HepG2 (cell line): Measurements from ENCODE around the gene CHODL. TPM values are rescaled to one million over a fixed set of nuclear protein-coding genes. Genes with fewer than 3 reads are reported as not detected.

Source experiments
- ATAC-seq: fragments of 200-7000 bp; cut with Tn5 transposase; 3 replicates; pipeline ENCODE4 v1.9.1; 2020; ENCODE audit warnings: mild to moderate bottlenecking, moderate library complexity
- BruUV-seq: library from RNA; stranded (reverse); fragments of 400-500 nt; replicated peaks from 2 replicates; lab custom pipeline; 2021; lab: Mats Ljungman, UMichigan
- CTCF ChIA-PET: fragments of 300-600 bp; formaldehyde crosslinking; extraction: SDS; loops from one replicate; lab custom pipeline; 2021; ENCODE audit warnings: low total read pairs, inconsistent platforms, low intra/inter-chr PET ratio; lab: Yijun Ruan, JAX
- POLR2A ChIA-PET: fragments of 350-600 bp; sonication (Branson Sonifier 250); formaldehyde crosslinking; loops from one replicate; lab custom pipeline; 2020; ENCODE audit warnings: antibody characterized with exemption, inconsistent platforms; lab: Yijun Ruan, JAX
- DNase-seq: peaks from one replicate; pipeline ENCODE4 v3.0.0-alpha.2; 2015; ENCODE audit warnings: low spot score
- FAIRE-seq: peaks from 3 replicates; lab custom pipeline; 2011; peaks lifted over from hg19 to GRCh38; lab: Jason Lieb, UNC
- H2AFZ ChIP-seq: one replicate; pipeline ENCODE4 v1.6.1; 2011; ENCODE audit warnings: low read length, inconsistent platforms
- H3K27ac ChIP-seq: fragments of 300-600 bp; 3 replicates; pipeline ENCODE4 v1.8.0; 2011; ENCODE audit warnings: mixed run types, mild to moderate bottlenecking, mixed read lengths, low read length, inconsistent platforms; ENCODE audit not compliant: insufficient read depth; ENCODE audit errors: extremely low read length
- H3K27me3 ChIP-seq, 2 experiments: fragments of 200-600 bp in 1 of 2; 2 replicates in 1 of 2; 3 replicates in 1 of 2; pipeline versions ENCODE4 v1.6.0 to v1.8.0; 2011; ENCODE audit warnings: low read length in 2 of 2, mild to moderate bottlenecking in 2 of 2, moderate library complexity in 2 of 2, inconsistent platforms in 1 of 2; ENCODE audit not compliant: insufficient read depth in 2 of 2, control insufficient read depth in 1 of 2
- H3K36me3 ChIP-seq, 2 experiments: fragments of 200-600 bp in 1 of 2; replicated peaks in 1 of 2; 2 replicates in 1 of 2; 3 replicates in 1 of 2; pipeline versions ENCODE4 v1.5.1 to v1.8.0; 2011; ENCODE audit warnings: low read length in 2 of 2, inconsistent platforms in 1 of 2; ENCODE audit not compliant: insufficient read depth in 2 of 2, control insufficient read depth in 1 of 2
- H3K4me1 ChIP-seq: 2 replicates; pipeline ENCODE4 v1.5.1; 2012; ENCODE audit warnings: low read length, inconsistent platforms; ENCODE audit not compliant: insufficient read depth
- H3K4me2 ChIP-seq: 2 replicates; pipeline ENCODE4 v1.6.0; 2011; ENCODE audit warnings: low read depth, low read length, inconsistent platforms
- H3K4me3 ChIP-seq, 3 experiments: fragments of 200-600 bp in 1 of 3; sonication (generic), shearing (Covaris generic) in 1 of 3; replicated peaks in 1 of 3; 2 replicates each; pipeline ENCODE4 v1.5.1; 2011 to 2016; ENCODE audit warnings: low read length in 3 of 3, inconsistent platforms in 2 of 3, low read depth in 2 of 3, mild to moderate bottlenecking in 2 of 3, control low read depth in 1 of 3, mixed read lengths in 1 of 3; ENCODE audit not compliant: insufficient read depth in 1 of 3
- H3K79me2 ChIP-seq: one replicate; pipeline ENCODE4 v1.6.1; 2011; ENCODE audit warnings: low read length, inconsistent platforms; ENCODE audit not compliant: insufficient read depth
- H3K9ac ChIP-seq: 2 replicates; pipeline ENCODE4 v1.6.0; 2011; ENCODE audit warnings: mild to moderate bottlenecking, low read depth, low read length, inconsistent platforms; ENCODE audit not compliant: insufficient read depth
- H3K9me3 ChIP-seq: 2 replicates; pipeline ENCODE4 v1.5.1; 2012; ENCODE audit warnings: mild to moderate bottlenecking, low read length
- H4K20me1 ChIP-seq: 2 replicates; pipeline ENCODE4 v1.6.0; 2011; ENCODE audit warnings: inconsistent platforms, mild to moderate bottlenecking, low read length, moderate library complexity; ENCODE audit not compliant: insufficient read depth
- CREM ChIP-seq, 2 experiments: sonication (generic) in 1 of 2; formaldehyde crosslinking in 1 of 2; IDR thresholded peaks; 2 replicates each; pipeline versions ENCODE4 v1.4.0 to v1.6.1; 2016 to 2020; ENCODE audit warnings: antibody characterized with exemption in 1 of 2, mild to moderate bottlenecking in 1 of 2, missing genetic modification reagents in 1 of 2
- KLF11 ChIP-seq: IDR thresholded peaks from 2 replicates; pipeline ENCODE4 v1.6.1; 2016; ENCODE audit warnings: missing compliant biosample characterization
- ZNF326 ChIP-seq: sonication (generic); formaldehyde crosslinking; IDR thresholded peaks from 2 replicates; pipeline ENCODE4 v1.4.0; 2020; ENCODE audit warnings: missing genetic modification reagents, borderline replicate concordance
- WGBS: methylation state at CpG from one replicate; pipeline ENCODE4 v1.1.6; 2017; ENCODE audit warnings: low lambda C conversion rate; 5-methylcytosine and 5-hydroxymethylcytosine counted together
- in situ Hi-C: cut with HindIII; loops from 2 replicates; pipeline ENCODE4 v1.10.0; 2017; ENCODE audit warnings: low pct_unique_long_range_greater_than_20kb; ENCODE audit not compliant: extremely low pct_ligation_motif_present
- intact Hi-C: fragments of 100-400 bp; cut with micrococcal nuclease; formaldehyde crosslinking; loops from one replicate; pipeline ENCODE4 v1.10.0; 2022; ENCODE audit not compliant: unreplicated experiment
- polyA plus RNA-seq, 8 experiments: library from polyadenylated mRNA; depleted of rRNA in 3 of 8; stranded (reverse) in 7 of 8; unstranded in 1 of 8; fragments of >200 nt; fragmentation: Illumina TruSeq in 4 of 8; extraction: Trizol in 4 of 8; gene quantifications; 2 replicates each; pipeline versions ENCODE4 v1.2.1 to v1.2.3, GENCODE V29; 2011 to 2016; ENCODE audit warnings: low read depth in 4 of 8, missing spikeins in 1 of 8, mixed read lengths in 1 of 8; ENCODE audit not compliant: insufficient read depth in 1 of 8
- total RNA-seq, 5 experiments: library from RNA; depleted of rRNA; stranded (reverse); fragments of >200 nt; fragmentation: Illumina TruSeq; extraction: Trizol; gene quantifications; 2 replicates each; pipeline ENCODE4 v1.2.3, GENCODE V29; 2016; ENCODE audit warnings: low read depth in 1 of 5
- TF ChIP-seq, protein P1 (sequence below), 2 experiments: sonication (generic) in 1 of 2; formaldehyde crosslinking in 1 of 2; IDR thresholded peaks; 2 replicates each; pipeline versions ENCODE4 v1.4.0 to v1.6.1; 2016 to 2020; ENCODE audit warnings: borderline replicate concordance in 1 of 2, low read depth in 1 of 2, mild to moderate bottlenecking in 1 of 2, missing genetic modification reagents in 1 of 2

The CHODL gene
- total and polyA plus RNA-seq, 2 of the 13 experiments (the other 11 are each of a cell fraction or from before 2014, with no cell fraction given): not detected

DNA sequence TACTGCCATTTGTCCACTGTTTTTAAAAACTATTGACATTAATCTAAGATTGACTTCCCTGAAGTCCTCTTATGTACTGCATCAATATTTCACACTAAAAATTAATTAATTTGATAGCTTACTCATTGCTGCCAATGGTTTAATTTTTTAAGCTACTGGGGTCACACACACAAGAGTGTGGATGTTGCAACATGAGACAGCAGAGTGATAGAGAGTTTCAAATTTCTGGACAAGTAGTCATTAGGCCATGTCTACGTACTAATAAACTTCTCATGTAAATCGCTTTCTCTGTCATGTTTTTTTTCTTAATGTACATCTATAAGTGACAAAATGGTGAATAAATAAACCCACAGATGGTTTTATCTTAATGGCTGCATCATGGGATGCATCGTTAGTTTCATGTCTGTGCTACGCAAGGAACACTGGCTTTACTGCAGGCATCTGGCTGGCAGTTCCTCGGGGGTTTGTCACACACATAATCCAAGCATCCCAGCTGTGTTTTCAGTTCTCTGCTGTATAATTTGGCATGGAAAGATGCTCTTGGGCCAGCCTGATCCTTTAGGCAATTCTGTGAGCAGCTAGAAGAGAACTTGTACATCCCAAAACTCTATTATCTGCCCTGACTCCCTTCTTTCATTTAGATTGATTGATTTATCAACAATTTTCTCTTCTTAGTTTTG is 16.4 kb upstream of the CHODL start:
- Histone ChIP-seq H3K4me2 (no peak overlapping the region), H3K79me2 (no peaks in the 10 kb centered on the region), H3K27ac (no peak overlapping the region), H3K27me3 (no peaks in the 10 kb centered on the region), H3K4me1 (no peaks in the 10 kb centered on the region), H2AFZ (no peak overlapping the region), H3K4me3 (no peak overlapping the region), H4K20me1 (no peaks in the 10 kb centered on the region), H3K9me3 (no peaks in the 10 kb centered on the region), H3K9ac (no peak overlapping the region), H3K36me3 (no peaks in the 10 kb centered on the region)
- ATAC-seq (no peak), DNase-seq (no peak), FAIRE-seq (no peak)
- BruUV-seq: no TSS peak
- CTCF ChIA-PET: no interaction called here
- intact Hi-C loops: no loop called here
- WGBS: 15% methylated on average over 5 of the region's 5 CpGs
- TF ChIP-seq, protein P1, sequence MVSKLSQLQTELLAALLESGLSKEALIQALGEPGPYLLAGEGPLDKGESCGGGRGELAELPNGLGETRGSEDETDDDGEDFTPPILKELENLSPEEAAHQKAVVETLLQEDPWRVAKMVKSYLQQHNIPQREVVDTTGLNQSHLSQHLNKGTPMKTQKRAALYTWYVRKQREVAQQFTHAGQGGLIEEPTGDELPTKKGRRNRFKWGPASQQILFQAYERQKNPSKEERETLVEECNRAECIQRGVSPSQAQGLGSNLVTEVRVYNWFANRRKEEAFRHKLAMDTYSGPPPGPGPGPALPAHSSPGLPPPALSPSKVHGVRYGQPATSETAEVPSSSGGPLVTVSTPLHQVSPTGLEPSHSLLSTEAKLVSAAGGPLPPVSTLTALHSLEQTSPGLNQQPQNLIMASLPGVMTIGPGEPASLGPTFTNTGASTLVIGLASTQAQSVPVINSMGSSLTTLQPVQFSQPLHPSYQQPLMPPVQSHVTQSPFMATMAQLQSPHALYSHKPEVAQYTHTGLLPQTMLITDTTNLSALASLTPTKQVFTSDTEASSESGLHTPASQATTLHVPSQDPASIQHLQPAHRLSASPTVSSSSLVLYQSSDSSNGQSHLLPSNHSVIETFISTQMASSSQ (IDR thresholded peaks at IDR 0.05; ENCODE audit: low read depth): no peak
- TF ChIP-seq, protein P1 (CRISPR knock-in tag; IDR thresholded peaks at IDR 0.05; ENCODE audit: borderline replicate concordance): no peak
- TF ChIP-seq CREM (IDR thresholded peaks at IDR 0.05) (no peak), CREM (CRISPR knock-in tag; IDR thresholded peaks at IDR 0.05) (no peak), ZNF326 (CRISPR knock-in tag) (no peak), KLF11 (CRISPR knock-in tag) (no peak)
- POLR2A ChIA-PET: no interaction called here
- in situ Hi-C loops: no loop called here
